Motor neuron (in vitro differentiated cells): Measurements from ENCODE around the gene RFC3. TPM values are rescaled to one million over a fixed set of nuclear protein-coding genes. Genes with fewer than 3 reads are reported as not detected.

Experiments
- ATAC-seq, 8 experiments: fragments of 200-7000 bp; cut with Tn5 transposase; replicated peaks in 6 of 8; 2 replicates each; pipeline ENCODE4 v1.8.0; 2021; ENCODE audit warnings: mild to moderate bottlenecking in 8 of 8, moderate library complexity in 8 of 8
- H3K27ac ChIP-seq, 2 donors: fragments of 250-450 bp; sonication (Bioruptor Pico); 2 replicates each; pipeline ENCODE4 v1.9.0; 2021; ENCODE audit warnings: antibody characterized with exemption in 2 of 2, mild to moderate bottlenecking in 2 of 2, moderate library complexity in 1 of 2
- H3K4me1 ChIP-seq, 2 donors: fragments of 250-450 bp; sonication (Bioruptor Pico); replicated peaks in 1 of 2; 2 replicates each; pipeline ENCODE4 v1.6.1; 2021; ENCODE audit warnings: antibody characterized with exemption in 2 of 2, mild to moderate bottlenecking in 2 of 2, moderate library complexity in 1 of 2
- H3K4me3 ChIP-seq, 5 donors: fragments of 250-450 bp; sonication (Bioruptor Pico); 2 replicates each; pipeline ENCODE4 v1.9.0; 2021; ENCODE audit warnings: antibody characterized with exemption in 5 of 5, mild to moderate bottlenecking in 5 of 5, moderate library complexity in 4 of 5
- WGBS, 10 experiments: fragments of 450-650 bp; shearing (Covaris generic); methylation state at CpG; one replicate each; pipeline ENCODE4 v1.0.0; 2022; 5-methylcytosine and 5-hydroxymethylcytosine counted together
- in situ Hi-C, 9 experiments: fragments of 400-800 bp; cut with MboI; loops; one replicate each; pipeline ENCODE4 v1.15.0; 2021; ENCODE audit warnings: low sequenced_read_pairs in 9 of 9, low pct_unique_long_range_greater_than_20kb in 2 of 9; ENCODE audit not compliant: unreplicated experiment in 9 of 9
- total RNA-seq, 8 experiments: library from RNA; unstranded; fragments of 300-600 nt; gene quantifications; 2 replicates each; pipeline versions ENCODE4 v1.2.3 to v1.2.4, GENCODE V29; 2022

RFC3 gene
- total RNA-seq, 8 experiments from 2014 or later, result 5.3 to 48.1 (median 9.7) TPM

DNA sequence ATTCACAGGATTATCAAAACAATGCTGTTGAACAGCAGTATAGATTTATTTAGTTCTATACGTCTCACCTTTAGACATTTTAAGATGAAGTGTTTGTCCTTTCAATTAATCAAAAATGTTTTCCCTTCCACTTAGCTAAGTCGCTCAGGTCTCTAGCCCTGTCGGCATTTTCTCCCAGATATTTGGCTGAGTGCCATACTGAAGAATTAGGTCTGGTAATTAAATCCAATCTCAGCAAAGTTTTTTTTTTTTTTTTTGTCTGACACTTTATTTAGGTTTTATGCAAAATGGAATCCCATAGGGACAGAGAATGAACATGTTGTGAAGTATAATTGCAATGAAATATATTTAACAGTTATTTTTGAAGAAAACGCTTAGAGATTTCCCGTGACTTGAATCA lies 44.1 kb downstream of the RFC3 start:
- 56 to 100% (median 89%) methylated on average over 2 to 5 of the region's 5 CpGs for WGBS, 10 experiments
- H3K4me1 ChIP-seq, result no peaks in the 10 kb centered on the region
- ATAC-seq, result no peak
- in situ Hi-C loops, result no loop called here
- no peak overlapping the region for H3K4me3 ChIP-seq
- no peak overlapping the region for H3K27ac ChIP-seq

DNA sequence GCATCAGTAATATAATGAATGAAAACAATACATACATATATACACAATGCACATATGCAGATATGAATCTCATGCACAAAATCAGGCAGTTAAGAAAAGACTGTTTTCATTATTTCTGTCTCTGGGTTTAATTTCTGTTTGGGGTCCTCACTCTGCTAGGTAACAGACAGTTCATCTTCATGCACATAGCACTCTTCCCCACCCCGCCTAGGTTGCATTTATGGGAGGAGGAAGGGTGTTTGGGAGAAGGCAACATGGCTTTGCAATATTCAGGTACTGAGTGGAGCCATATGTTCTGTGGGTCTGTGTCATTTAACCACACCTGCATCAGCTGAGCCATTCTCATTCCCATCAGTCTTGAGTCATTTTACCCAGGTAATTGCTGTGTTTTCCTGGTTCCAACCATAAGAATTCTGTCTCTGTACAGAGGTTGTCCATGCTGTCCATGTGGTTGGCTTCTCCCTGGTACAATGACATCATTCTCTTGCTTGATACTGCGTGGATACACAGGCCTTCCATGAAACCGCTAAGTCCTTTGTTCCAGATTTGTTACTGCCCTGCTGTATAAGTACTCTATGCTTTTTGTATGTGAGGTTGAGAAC lies 45.3 kb downstream of the RFC3 start:
- no peaks in the 10 kb centered on the region for H3K4me1 ChIP-seq
- WGBS, 10 experiments, result 0 to 100% (median 63%) methylated on average over 1 to 3 of the region's 3 CpGs; no CpG with 5 or more reads in 1 of the 10 experiments
- H3K27ac ChIP-seq, result no peak overlapping the region
- no peak overlapping the region for H3K4me3 ChIP-seq
- in situ Hi-C loops, result no loop called here
- peak in 3 of 8 experiments; percentile 67 to 85 (median 84) for ATAC-seq

DNA sequence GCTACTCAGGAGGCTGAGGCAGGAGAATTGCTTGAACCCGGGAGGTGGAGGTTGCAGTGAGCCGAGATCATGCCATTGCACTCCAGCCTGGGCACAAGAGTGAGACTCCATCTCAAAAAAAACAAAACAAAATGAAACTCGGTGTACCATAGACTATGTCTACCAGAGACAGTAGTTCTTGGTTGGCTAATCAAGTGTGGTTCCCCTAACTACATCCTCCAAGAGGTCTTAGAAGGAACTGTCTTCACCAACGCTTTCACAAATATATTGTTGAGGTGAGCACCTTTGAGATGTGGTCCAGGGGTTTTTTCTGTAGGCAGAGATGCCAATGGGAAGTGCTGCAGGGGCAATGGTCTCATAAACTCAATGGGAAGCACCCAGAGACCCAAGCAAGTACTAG lies 48.0 kb downstream of the RFC3 start:
- H3K27ac ChIP-seq, result no peak overlapping the region
- in situ Hi-C loops, result no loop called here
- H3K4me3 ChIP-seq, result no peak overlapping the region
- no peaks in the 10 kb centered on the region for H3K4me1 ChIP-seq
- WGBS, 10 experiments, result 94 to 100% (median 100%) methylated on average over 1 to 3 of the region's 4 CpGs; no CpG with 5 or more reads in 5 of the 10 experiments
- no peak for ATAC-seq

- no peak for ATAC-seq
- 80 to 100% (median 100%) methylated on average over 1 to 3 of the region's 3 CpGs; no CpG with 5 or more reads in 4 of the 10 experiments for WGBS, 10 experiments
- in situ Hi-C loops, result no loop called here
- no peak overlapping the region for H3K4me3 ChIP-seq
- no peaks in the 10 kb centered on the region for H3K4me1 ChIP-seq
- H3K27ac ChIP-seq, result no peak overlapping the region
Observed at GRCh38 chr13:33867472-33867871, 49.5 kb downstream of the RFC3 start.

- Histone ChIP-seq H3K4me3 (no peak overlapping the region), H3K4me1 (no peaks in the 10 kb centered on the region), H3K27ac (no peak overlapping the region)
- ATAC-seq, result no peak
- 89 to 100% (median 100%) methylated on average over 1 to 3 of the region's 3 CpGs; no CpG with 5 or more reads in 1 of the 10 experiments for WGBS, 10 experiments
- in situ Hi-C loops, result no loop called here
Observed at GRCh38 chr13:33868343-33868994, 50.5 kb downstream of the RFC3 start.

DNA sequence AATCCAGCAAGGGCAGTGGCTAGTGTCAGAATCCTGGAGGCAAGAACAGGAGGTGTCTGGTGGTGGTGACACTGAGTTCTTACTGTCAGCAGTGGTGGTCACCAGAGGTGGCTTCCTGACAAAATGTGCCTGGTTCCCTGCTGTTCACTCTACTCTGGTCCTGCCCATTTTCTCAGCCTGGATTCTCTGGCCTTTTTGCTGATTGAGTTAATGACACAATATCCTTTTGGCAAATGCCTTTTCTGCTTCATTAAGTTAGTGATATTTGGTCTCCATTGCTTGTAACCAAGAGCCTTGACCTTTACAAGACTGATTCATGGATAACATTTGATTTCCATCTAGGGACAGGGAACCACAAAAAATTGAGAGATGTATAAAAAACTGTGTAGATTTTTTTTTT lies 51.1 kb downstream of the RFC3 start:
- in situ Hi-C loops, result no loop called here
- no peak for ATAC-seq
- Histone ChIP-seq H3K27ac (no peak overlapping the region), H3K4me1 (no peaks in the 10 kb centered on the region), H3K4me3 (no peak overlapping the region)

- ATAC-seq, result no peak
- Histone ChIP-seq H3K4me3 (no peak overlapping the region), H3K27ac (no peak overlapping the region), H3K4me1 (no peaks in the 10 kb centered on the region)
- WGBS, 10 experiments, result 43 to 100% (median 100%) methylated on average over 1 to 2 of the region's 2 CpGs; no CpG with 5 or more reads in 3 of the 10 experiments
- in situ Hi-C loops, result no loop called here
Observed at GRCh38 chr13:33870046-33870668, 52.2 kb downstream of the RFC3 start.

DNA sequence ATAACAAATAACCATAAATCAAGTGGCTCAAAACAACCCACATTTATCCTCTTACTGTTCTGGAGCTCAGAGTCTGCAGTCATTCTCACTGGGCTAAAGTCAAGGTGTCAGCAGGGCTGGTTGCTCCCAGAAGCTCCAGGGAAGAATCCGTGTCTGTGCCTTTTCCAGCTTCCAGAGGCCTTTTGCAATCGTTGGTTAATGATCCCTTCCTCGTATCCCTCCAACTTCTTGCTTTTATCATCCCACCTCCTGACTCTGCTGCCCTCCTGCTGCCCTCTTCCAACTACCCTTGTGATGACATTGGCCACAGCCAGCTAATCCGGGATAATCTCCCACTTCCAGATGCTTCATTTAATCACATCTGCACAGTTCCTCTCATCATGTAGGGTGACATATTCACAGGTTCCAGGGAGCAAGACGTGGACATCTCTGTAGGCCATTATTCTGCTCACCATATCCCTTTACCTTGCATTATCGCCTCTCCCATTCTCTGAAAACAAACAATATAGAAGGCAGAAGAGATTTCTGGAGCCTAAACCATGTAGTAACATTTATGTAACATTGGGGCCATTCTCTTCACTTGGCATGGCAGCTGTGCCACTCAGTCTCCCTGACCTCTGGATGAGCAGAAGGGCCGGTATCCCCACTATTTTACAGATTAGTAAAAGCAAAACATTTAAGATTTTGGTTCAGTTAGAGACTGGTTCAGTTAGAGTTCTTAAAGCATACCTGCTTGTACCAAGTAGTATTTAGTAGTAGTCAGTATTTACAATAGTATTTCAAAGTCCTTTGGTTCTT lies 53.5 kb downstream of the RFC3 start:
- no peak overlapping the region for H3K27ac ChIP-seq
- WGBS, 10 experiments, result 83 to 100% (median 92%) methylated on average over 1 to 7 of the region's 7 CpGs

DNA sequence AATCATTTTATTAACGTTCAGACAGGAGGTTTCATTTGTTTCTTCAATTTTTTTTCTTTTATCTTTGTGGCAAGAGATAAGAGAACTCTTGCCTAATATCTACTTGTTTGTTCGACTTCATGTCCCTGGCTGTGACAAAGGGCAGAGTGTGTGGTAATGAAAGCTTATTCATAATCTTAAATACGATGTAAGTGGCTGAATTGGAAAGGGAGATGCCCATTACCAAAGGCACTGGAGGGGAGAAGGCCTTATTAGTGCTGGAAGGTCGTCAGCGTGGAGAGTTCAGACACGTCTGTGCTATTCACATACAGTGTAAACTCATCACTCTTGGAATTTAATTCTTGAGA lies 54.0 kb downstream of the RFC3 start:
- ATAC-seq, result no peak
- in situ Hi-C loops, result no loop called here

More for the DNA sequence above, 53.5 kb downstream of the RFC3 start:
- no peak for ATAC-seq
- in situ Hi-C loops, result no loop called here
- H3K4me1 ChIP-seq, result no peaks in the 10 kb centered on the region
- no peak overlapping the region for H3K4me3 ChIP-seq

GRCh38 chr13:33873251-33873908 lies 55.4 kb downstream of the RFC3 start:
- no peak overlapping the region for H3K4me3 ChIP-seq
- H3K4me1 ChIP-seq, result no peaks in the 10 kb centered on the region
- in situ Hi-C loops, result no loop called here
- 60 to 100% (median 79%) methylated on average over 1 to 5 of the region's 5 CpGs for WGBS, 10 experiments
- ATAC-seq, result no peak
- no peak overlapping the region for H3K27ac ChIP-seq

More for the DNA sequence above, 54.0 kb downstream of the RFC3 start:
- no peak overlapping the region for H3K4me3 ChIP-seq
- WGBS, 10 experiments, result 60 to 98% (median 92%) methylated on average over 1 to 6 of the region's 6 CpGs
- H3K27ac ChIP-seq, result no peak overlapping the region
- no peaks in the 10 kb centered on the region for H3K4me1 ChIP-seq

DNA sequence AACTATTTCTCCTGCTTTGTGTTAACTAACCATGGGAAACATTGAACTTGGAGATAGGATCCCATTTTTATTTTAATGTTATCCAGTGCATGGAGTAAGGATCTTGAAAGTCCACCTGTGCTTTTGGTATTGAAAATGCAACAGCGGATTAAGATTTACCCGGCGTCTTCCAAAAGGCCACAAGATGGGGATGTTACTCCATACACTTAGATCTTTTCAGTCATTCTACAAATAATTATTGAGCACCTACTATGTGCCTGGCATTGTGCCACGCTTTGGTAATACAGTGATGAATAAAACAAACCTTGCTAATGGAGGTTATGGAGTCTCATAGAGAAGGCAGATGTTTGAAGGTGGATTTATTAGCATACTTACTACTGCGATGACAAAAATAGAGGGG lies 56.9 kb downstream of the RFC3 start:
- 44 to 100% (median 93%) methylated on average over 1 to 5 of the region's 5 CpGs; no CpG with 5 or more reads in 2 of the 10 experiments for WGBS, 10 experiments
- Histone ChIP-seq H3K4me3 (no peak overlapping the region), H3K4me1 (no peaks in the 10 kb centered on the region), H3K27ac (no peak overlapping the region)
- ATAC-seq, result no peak
- in situ Hi-C loops, result no loop called here

DNA sequence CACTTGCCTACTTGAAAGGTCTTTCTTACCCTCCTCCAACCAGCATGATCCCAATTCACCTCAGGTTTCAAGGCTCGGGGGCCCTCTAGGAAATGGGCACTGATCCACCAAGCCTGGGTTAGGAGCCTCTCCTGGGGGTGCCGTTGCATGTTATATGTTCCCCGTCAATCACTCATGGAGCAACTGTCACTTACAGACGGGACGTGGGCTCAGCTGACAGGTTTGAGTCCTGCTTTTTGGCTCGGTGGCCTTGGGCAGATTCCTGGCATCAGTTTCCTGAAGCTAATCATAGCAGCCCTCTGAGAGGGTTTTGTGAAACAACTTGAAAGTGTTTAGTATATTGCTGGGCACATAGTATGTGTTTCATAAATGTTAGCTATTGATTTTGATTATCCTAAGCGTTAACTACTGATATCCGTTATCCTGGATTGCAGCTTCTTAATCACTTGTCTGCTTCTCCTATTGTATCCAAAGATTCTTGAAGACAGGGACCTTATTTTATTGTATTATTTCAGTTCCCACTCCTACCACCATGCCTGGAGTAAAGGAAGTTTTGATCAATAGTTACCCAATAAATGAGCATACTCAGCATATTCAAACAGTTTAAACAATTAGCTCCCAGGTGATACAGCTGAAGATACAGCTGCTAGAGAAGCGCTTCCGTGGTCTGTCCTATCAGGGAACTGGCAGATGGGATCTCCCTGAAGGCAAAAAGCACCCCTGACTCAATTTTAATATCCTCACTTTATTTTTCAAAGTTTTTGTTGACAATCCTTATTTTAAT lies 57.9 kb downstream of the RFC3 start:
- 61 to 100% (median 83%) methylated on average over 1 to 8 of the region's 10 CpGs; no CpG with 5 or more reads in 1 of the 10 experiments for WGBS, 10 experiments
- H3K27ac ChIP-seq, result no peak overlapping the region
- no peaks in the 10 kb centered on the region for H3K4me1 ChIP-seq
- ATAC-seq, result no peak
- in situ Hi-C loops, result no loop called here
- H3K4me3 ChIP-seq, result no peak overlapping the region
